ENCODE results near the gene PRKCB. TPM values are rescaled to one million over a fixed set of nuclear protein-coding genes. Genes with fewer than 3 reads are reported as not detected.

Gene PRKCB
- total and polyA plus RNA-seq, 2 experiments from 2014 or later: 3.7 to 16.4 TPM

- peaks cover 2% of the 10 kb centered on the region for H3K27me3 Mint-ChIP-seq (ENCODE audit: insufficient read depth, low read depth, poor library complexity)
Measured at GRCh38 chr16:24216961-24217360, 381.2 kb downstream of the PRKCB start.

More at GRCh38 chr16:24216961-24217360, 381.2 kb downstream of the PRKCB start:
- H3K79me2 ChIP-seq (replicated peaks; ENCODE audit: insufficient read depth): no peaks in the 10 kb centered on the region
- no peak overlapping the region for H2AFZ ChIP-seq
- H4K20me1 ChIP-seq (replicated peaks; ENCODE audit: insufficient read depth): no peaks in the 10 kb centered on the region
- H3K4me1 ChIP-seq (ENCODE audit: insufficient read depth): peaks cover 12% of the 10 kb centered on the region
- TF ChIP-seq ZNF114 (CRISPR knock-in tag; IDR thresholded peaks at IDR 0.05) (no peak), REST (IDR thresholded peaks at IDR 0.05; ENCODE audit: unreplicated experiment) (no peak), CTCF (conservative IDR thresholded peaks at IDR 0.05; ENCODE audit: low read depth in 2 of 2) (no peak), ETS1 (IDR thresholded peaks at IDR 0.05) (no peak), JUNB (IDR thresholded peaks at IDR 0.05; ENCODE audit: unreplicated experiment) (no peak), STAT1 (IDR thresholded peaks at IDR 0.05; ENCODE audit: unreplicated experiment) (no peak), CREB1 (CRISPR knock-in tag; IDR thresholded peaks at IDR 0.05; ENCODE audit: low read depth) (no peak), EZH2 (IDR thresholded peaks at IDR 0.05; ENCODE audit: low read depth, unreplicated experiment) (no peak), ZNF331 (CRISPR knock-in tag; IDR thresholded peaks at IDR 0.05; ENCODE audit: low read depth) (no peak), NANOG (IDR thresholded peaks at IDR 0.05; ENCODE audit: borderline replicate concordance) (no peak)
- TF ChIP-seq, protein P1, sequence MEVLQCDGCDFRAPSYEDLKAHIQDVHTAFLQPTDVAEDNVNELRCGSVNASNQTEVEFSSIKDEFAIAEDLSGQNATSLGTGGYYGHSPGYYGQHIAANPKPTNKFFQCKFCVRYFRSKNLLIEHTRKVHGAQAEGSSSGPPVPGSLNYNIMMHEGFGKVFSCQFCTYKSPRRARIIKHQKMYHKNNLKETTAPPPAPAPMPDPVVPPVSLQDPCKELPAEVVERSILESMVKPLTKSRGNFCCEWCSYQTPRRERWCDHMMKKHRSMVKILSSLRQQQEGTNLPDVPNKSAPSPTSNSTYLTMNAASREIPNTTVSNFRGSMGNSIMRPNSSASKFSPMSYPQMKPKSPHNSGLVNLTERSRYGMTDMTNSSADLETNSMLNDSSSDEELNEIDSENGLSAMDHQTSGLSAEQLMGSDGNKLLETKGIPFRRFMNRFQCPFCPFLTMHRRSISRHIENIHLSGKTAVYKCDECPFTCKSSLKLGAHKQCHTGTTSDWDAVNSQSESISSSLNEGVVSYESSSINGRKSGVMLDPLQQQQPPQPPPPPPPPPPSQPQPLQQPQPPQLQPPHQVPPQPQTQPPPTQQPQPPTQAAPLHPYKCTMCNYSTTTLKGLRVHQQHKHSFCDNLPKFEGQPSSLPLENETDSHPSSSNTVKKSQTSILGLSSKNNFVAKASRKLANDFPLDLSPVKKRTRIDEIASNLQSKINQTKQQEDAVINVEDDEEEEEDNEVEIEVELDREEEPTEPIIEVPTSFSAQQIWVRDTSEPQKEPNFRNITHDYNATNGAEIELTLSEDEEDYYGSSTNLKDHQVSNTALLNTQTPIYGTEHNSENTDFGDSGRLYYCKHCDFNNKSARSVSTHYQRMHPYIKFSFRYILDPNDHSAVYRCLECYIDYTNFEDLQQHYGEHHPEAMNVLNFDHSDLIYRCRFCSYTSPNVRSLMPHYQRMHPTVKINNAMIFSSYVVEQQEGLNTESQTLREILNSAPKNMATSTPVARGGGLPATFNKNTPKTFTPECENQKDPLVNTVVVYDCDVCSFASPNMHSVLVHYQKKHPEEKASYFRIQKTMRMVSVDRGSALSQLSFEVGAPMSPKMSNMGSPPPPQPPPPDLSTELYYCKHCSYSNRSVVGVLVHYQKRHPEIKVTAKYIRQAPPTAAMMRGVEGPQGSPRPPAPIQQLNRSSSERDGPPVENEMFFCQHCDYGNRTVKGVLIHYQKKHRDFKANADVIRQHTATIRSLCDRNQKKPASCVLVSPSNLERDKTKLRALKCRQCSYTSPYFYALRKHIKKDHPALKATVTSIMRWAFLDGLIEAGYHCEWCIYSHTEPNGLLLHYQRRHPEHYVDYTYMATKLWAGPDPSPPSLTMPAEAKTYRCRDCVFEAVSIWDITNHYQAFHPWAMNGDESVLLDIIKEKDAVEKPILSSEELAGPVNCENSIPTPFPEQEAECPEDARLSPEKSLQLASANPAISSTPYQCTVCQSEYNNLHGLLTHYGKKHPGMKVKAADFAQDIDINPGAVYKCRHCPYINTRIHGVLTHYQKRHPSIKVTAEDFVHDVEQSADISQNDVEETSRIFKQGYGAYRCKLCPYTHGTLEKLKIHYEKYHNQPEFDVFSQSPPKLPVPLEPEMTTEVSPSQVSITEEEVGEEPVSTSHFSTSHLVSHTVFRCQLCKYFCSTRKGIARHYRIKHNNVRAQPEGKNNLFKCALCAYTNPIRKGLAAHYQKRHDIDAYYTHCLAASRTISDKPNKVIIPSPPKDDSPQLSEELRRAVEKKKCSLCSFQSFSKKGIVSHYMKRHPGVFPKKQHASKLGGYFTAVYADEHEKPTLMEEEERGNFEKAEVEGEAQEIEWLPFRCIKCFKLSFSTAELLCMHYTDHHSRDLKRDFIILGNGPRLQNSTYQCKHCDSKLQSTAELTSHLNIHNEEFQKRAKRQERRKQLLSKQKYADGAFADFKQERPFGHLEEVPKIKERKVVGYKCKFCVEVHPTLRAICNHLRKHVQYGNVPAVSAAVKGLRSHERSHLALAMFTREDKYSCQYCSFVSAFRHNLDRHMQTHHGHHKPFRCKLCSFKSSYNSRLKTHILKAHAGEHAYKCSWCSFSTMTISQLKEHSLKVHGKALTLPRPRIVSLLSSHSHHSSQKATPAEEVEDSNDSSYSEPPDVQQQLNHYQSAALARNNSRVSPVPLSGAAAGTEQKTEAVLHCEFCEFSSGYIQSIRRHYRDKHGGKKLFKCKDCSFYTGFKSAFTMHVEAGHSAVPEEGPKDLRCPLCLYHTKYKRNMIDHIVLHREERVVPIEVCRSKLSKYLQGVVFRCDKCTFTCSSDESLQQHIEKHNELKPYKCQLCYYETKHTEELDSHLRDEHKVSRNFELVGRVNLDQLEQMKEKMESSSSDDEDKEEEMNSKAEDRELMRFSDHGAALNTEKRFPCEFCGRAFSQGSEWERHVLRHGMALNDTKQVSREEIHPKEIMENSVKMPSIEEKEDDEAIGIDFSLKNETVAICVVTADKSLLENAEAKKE (CRISPR knock-in tag; IDR thresholded peaks at IDR 0.05): no peak
- H3K27me3 ChIP-seq (ENCODE audit: insufficient read depth): no peaks in the 10 kb centered on the region
- H3F3A ChIP-seq (replicated peaks; ENCODE audit: low read depth): no peaks in the 10 kb centered on the region
- H3K4me3 ChIP-seq: no peak overlapping the region
- Mint-ChIP-seq H3K4me3 (no peak overlapping the region), H3K36me3 (ENCODE audit: low read depth) (no peaks in the 10 kb centered on the region), H3K27ac (no peak overlapping the region), H3K9me3 (no peaks in the 10 kb centered on the region; the same call in 2 of the 3 replicates), H3K4me1 (peaks cover 16% of the 10 kb centered on the region)
- 0 out of 2 replicates have a peak, but pooled peaks cover 9% of the 10 kb centered on the region for H3K9me2 ChIP-seq (ENCODE audit: insufficient read depth)
- H3K36me3 ChIP-seq (ENCODE audit: insufficient read depth): no peaks in the 10 kb centered on the region
- no peak overlapping the region for H3K4me2 ChIP-seq
- no peak for ATAC-seq
- DNase-seq (ENCODE audit: low spot score): no peak
- H3K27ac ChIP-seq (ENCODE audit: low read depth): no peak overlapping the region
